HG03520 (cell line): ENCODE data around the gene DNAAF8.

Experiments used
- ATAC-seq: cut with Tn5 transposase; IDR thresholded peaks from one replicate; pipeline ENCODE4 v1.9.1; 2021; ENCODE audit warnings: mild to moderate bottlenecking, moderate library complexity; ENCODE audit not compliant: unreplicated experiment

Gene DNAAF8

DNA sequence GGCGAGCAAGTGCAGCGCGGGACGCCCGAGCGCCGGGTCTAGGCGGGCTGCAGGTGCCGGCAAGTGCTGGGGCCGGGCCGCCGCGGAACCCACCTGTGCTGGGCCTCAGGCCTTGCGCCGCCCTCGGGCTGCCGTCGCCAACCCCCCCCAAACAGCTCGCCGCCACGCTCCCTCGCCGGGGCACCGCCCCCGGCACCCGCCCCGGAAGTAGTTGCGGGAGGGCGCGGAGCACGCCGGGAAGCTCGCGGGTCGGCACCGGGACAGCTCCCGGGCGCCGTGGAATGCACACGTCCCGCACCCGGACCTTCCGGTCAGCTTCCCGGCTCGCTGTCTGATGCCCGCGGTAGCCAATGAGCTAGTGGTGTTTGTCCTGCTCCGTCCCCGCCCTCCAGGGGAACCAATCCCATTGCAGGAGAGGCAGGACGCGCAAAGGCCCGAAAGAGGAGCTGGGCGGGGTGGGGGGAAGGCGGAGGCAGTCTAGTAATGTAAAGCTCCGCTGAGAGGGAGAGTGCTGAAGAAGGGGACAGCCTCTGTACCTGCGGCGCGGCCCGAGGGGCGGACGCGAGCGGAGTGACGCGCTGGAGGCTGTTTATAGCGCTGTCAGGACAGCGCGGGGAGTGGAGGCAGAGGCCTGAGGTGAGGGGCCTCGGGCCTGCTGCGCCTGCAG, at the start of gene DNAAF8, which contains the start of gene ANKS3:
Gene DNAAF8, plus strand, starts transcription at position 475 of the 667 bp plus-strand sequence. CDS start 1,978 bp downstream, outside the sequence.
Gene ANKS3, minus strand, starts transcription at position 209 of the 667 bp plus-strand sequence. CDS start 4,122 bp downstream, outside the sequence.
- peak; percentile 61 for ATAC-seq

DNA sequence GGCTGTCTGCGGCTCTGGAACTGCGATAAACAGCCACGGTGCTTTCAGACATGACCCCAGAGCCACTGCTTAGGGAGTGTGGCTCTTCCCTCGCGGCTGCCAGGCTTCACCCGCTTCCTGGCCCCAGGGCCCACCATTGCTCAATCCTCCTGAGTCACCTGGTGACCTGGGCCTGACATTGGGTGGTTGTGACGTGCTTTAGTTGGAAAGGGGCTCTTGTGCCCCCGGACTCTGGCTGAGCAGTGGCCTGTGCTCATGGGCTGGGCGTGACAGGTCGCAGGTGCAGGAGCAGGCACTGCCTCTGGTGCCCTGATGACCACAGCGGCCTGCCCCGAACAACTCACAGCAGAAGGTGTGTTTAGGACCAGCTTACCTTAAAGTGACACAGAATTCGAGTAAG, 49.6 kb upstream of the DNAAF8 start:
- no peak for ATAC-seq

DNA sequence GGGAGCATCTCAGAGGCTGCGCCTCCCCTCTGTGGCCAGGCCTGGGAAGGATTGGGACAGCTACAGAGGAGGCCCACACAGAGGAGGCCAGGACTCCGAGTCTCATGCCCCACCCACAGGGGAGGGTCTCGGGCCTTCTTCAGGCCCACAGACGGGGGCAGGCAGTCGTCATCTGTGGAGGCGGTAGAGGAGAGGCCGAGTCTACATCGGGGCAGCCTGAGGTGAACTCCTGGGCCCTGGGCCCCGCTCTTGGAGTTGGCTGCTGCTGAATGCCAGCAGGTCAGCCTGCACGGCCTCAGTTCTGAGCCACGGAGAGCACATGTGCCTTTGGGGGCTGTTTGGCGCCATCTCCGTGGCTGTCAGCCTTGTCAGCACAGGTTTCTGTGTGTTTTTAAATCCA, 49.0 kb upstream of the DNAAF8 start:
- ATAC-seq: no peak

DNA sequence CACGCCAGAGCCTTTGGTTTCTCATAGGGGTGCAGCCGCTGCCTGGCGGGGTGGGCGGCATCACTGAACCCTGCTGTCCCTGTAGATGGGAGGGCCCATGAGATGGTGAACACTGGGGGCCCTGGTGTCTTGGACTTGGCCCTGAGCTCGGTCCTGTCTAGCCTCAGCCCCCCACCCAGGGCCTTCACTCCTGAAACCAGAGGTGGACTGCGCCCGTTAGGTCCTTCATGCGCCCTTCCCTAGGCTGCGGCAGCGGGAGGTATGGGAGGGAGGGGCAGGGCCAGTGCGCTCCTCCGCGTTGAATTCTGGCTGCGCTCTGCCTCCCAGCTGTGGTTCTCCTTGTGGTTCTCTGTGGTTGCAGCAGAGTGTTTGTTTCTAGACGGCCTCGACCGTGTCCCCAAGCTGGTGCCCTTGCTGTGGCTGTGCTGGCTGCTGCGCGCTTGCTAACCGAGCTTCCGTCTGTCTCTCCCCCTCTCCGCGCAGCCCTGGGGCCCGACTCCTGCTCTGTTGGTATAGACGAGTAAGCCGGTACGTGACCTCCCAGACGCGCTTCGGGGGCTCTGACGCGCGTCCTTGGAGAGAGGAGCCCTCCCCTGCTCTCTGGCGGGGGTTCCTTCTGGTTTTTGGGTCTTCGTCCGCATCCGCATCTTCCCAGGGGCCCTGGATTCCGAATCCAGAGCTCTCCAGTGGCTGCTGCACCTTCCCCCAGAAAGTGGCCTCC, 48.4 kb upstream of the DNAAF8 start:
- no peak for ATAC-seq

DNA sequence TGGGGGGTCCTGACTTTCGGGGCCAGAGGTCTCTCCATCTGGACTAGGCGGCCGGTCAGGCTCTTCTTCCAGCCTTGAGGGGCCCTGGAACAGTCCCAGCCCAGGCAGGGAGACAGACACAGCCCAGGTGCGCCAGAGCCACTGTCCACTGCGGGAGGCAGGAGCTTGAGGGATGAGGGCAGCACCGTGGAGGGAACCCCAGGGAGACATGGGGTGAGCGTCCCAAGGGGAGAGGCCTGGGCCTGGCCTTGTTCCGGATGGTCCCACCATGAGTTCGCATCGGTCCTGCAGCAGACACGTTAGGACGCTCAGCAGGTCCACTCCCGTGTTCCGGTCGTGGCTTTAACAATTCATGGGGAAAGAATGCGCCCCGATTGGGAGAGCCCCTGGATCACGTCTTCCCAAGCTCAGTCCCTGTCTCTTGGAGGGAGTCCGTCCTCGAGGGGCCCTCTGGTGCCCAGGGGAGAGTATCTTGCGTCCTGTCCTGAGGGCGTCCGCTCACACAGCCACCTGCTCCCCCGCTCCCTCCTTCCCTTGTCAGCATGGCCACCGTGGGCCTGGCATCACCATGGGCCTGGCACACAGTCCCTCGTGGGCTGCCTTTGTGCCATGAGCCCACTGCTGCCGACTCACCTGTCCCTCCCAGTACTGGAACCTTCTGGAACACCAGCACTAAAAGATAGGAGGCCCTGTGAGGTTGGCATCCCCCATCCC, 47.7 kb upstream of the DNAAF8 start:
- ATAC-seq: no peak

DNA sequence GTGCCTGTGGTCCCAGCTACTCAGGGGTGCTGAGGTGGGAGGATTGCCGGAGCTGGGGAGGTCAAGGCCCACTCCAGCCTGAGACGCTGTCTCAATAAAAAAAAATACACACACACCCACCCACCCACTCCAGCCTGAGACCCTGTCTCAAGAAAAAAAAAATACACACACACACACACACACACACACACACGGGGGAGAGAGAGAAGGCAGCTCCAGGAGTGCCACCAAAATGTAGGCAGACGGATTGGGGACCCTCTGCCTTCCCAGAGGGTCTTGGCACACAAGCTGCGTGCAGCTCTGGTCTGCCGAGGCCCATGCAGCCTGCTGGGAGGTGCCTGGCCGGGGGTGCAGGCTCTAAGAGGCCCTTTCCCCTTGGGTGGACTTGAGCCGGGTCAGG, 46.9 kb upstream of the DNAAF8 start:
- no peak for ATAC-seq

DNA sequence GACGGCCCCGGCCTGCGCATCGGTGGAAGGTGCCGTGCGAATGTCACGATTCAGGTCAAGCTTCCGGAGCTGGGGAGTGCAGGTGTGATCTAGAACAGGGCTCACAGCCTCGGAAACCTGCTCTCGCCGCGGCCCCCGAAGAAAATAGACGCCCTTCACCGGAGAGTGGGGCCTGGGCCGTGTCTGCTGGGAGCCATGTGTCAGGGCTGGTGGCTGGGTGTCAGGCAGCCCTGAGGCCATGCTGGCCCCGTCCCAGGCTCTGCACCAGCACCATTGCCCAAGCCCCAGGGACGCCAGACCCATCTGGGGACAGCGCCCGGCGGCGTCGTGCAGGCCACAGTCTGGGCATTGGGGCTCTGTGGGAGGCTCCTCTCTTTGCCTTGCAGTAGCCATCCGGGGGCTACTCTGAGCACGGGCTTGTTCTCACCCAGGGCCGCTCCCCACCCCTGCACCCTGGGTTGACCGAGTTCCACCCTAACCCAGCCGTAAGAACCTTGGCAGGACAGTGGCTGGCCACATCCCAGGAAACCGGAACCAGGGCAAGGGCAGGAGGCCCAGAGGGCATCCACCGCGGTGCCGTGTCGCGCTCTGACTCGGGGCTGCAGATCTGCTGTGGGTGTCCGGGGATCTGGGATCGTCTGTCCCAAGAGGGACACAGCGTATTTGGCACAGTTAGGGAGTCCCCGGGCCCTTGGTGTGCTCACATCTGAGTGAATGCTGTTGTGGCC, 46.2 kb upstream of the DNAAF8 start:
- ATAC-seq: no peak

DNA sequence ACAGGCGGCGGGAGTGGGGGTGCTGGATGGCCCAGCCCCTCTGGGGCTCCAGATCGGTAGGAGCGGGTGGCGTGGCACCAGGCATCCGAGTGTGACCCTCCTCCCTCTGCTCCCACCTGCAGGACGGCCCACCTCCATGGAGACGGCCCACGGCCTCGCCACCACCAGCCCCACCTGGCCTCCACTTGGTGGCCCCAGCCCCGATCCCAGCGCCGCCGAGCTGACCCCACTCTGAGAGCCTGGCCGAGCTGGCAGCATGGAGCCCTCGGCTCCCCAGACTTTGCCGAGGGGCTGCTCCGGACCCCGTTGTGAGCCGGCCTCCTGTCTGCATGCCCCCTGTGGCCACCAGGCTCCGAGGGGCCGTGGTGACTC, 45.7 kb upstream of the DNAAF8 start:
- ATAC-seq: no peak

DNA sequence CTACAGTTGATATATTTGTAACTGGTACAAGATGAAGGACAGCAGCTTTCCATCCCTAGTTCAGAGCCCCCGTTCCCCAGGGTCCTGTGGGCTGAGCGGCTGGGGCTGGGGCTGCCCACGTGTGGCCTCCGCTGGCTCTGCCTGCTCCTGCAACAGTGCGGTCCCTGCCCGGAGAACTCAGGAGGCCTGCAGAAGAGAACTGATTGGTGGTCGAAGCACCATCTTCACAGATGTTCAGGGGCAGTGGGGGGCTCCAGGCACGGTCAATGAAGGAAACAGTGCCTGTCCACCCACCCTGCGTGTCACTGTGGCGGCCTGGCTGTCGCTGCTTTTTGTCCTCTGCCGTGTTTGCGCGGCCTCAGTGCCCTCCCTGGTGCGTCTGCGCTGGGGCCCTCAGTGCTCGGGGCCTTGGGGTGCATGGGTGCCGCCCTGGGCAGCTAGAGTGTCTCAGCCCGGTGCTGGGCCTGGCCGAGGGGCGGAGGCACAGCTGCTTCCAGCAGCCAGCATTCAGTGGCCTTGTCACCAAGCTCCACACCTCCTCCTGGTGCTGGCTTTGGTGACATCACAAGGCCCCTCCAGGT, 45.2 kb upstream of the DNAAF8 start:
- ATAC-seq: no peak

DNA sequence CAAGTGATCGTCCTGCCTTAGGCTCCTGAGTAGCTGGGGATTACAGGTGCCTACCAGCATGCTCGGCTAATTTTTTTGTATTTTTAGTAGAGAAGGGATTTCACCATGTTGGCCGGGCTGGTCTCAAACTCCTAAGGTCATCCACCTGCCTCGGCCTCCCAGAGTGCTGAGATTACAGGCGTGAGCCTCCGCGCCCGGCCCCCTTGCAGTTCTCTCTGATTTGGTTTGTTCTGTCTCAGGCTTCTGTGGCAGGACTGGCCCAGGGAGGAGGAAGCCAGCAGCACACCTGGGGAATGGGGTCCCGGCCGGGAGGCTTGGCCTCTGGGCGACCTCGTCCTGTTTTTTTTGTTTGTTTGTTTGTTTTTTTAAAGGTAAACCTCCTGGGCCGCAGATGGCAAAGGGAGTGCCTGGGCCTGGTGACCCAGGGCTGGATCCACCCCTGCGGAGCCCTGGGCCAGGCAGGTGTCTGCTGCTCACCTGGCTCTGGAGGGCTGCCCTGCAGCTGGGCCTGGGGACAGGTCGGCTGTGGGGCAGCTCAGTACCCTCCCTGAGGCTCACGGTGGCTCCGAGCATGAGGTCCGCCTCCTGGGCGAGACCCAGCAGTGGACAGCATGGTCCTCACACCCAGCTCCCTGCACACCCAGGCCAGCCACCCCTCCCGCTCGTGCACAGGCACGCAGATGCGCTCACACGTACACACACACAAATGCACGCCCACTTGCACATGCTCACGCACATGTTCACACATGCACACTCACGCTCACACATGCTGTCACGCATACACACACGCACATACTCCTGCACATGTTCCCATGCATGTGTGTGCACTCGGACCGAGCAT, 44.3 kb upstream of the DNAAF8 start:
- ATAC-seq: no peak

DNA sequence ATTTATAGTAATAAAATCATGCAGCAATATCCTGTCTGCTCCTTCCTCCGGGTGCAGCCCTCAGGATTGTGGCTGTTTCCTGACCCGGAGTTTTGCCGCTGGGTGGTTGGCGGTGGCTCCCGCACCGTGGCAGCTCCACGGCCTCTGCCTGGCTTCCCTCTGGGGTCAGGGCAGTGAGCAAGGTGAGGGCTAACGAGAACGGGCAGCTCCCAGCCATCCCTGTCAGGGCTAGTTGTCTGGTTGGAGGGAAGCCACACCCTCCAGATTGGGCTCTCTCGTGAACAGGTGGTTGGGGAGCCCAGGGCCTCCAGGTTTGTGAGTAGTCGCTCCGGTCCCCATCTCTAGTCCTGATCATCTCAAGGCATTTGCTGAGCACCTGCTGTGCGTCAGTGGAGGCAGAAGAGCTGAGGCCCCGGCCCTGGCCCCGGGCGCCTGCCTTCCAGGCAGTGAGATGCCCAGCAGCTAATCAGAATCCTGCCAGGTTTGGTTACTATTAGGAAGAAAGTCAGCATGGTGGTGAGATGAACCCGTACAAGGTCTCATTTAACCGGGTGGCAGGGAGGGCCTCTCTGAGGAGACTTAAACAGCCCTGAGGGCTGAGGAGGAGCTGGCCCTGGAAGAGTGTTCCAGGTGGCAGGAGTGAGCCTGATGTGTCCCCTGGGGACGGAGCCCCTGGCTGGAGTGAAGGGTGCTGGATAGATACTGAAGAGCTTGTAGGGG, 43.2 kb upstream of the DNAAF8 start:
- ATAC-seq: no peak

DNA sequence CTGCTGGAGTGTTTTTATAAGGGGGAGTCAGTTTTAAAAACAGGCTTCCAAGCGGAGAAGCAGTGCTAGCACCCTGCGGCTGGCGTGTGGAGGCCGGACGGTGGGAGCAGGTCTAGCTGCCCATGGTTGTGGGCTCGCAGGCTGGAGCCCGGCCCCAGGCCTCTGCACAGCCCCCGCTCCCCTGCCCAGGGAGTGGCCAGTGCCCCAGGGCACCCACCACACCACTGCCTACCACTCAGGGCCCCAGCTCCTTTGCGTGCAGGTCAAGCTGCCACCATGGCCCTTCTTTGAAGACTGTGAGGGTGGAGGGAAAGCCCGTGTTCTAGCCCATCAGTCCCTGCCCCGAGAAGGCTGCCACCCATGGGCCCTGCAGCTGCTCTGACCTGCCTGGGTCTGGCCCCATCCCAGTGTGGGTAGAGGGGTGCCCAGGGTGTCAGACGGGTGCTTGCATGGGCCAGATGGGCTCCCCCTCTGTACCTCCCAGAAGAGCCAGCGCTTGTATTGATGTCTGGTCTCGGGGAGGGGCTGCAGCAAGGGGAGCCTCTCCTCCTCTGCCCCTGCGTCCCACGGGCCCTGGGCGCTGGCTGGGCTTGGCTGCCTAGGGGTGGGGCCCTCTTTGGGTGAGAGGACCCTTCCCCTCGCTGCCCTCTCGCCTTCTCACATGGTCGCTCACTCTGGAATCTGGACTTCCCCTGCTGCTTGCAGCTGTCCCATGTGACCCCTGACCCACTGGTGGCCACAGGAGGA, 42.5 kb upstream of the DNAAF8 start:
- no peak for ATAC-seq

DNA sequence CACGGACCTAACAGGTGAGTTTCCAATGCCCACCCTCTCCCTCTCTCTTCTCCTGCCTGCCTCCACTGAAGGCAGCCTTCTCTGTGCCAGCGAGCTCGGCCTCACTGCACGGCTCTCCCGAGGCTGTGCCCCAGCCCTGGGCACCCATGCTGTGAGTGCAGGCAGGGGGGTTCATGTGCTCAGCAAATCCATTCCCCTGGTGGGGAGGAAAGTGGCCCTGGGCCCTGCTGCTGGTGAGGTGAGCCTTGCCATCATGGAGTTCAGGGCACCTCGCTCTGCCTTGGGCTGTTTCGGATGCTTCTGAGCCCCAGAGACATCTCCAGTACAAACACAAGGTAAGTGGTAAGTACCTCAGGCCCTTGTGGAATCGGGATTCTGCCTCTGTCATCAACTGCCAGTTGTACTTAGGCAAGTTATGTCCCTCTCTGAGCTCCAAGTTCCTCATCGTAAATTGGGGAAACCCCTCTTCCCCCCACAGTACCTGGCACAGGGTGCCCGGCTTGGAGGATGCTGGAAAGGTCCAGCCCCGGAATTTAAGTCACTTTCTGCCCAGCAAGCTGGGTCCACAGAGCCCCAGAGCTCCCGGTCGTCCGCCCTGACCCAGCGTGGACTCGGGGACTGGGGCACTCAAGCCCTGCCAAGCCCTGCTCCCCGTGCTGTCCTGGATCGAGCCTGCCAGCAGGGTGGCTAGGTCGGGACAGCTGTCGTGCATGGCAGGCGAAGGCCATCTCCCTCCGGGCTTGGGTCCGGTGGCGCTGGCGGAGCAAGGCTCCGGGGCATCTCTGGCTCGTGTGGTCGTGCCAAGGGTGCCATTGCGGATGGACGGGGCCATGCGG, 41.7 kb upstream of the DNAAF8 start:
- peak; percentile 4 for ATAC-seq

DNA sequence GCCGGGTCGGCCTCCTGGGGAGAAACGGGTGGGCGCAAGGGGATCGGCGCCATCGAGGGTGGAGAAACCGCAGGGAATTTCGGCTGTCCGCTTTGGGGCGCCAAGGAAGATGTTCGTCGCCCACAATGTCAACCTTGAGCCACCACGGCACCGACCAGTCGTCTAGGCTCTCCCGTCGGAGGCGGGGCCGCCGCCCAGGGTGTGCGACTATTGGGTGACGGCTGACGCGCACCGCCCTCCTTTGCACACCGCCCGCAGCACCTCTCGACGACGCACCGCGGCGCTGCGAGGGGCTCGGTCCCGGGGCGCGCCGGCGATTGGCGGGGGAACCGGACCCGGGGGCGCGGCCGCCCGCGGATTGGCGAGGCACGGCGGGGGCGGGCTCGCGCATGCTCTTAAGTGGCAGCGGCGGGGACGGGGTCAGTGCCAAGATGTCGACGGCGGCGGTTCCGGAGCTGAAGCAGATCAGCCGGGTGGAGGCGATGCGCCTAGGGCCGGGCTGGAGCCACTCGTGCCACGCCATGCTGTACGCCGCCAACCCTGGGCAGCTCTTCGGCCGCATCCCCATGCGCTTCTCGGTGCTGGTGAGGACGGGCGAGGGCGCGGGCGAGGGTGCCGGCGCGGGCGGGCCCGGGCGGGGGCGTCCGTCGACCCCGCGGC, 40.9 kb upstream of the DNAAF8 start, which contains the start of gene NUDT16L1:
Gene NUDT16L1, plus strand, starts transcription at position 267 of the 660 bp plus-strand sequence. Its CDS starts 165 bp downstream, at position 432.
- peak; percentile 91 for ATAC-seq

DNA sequence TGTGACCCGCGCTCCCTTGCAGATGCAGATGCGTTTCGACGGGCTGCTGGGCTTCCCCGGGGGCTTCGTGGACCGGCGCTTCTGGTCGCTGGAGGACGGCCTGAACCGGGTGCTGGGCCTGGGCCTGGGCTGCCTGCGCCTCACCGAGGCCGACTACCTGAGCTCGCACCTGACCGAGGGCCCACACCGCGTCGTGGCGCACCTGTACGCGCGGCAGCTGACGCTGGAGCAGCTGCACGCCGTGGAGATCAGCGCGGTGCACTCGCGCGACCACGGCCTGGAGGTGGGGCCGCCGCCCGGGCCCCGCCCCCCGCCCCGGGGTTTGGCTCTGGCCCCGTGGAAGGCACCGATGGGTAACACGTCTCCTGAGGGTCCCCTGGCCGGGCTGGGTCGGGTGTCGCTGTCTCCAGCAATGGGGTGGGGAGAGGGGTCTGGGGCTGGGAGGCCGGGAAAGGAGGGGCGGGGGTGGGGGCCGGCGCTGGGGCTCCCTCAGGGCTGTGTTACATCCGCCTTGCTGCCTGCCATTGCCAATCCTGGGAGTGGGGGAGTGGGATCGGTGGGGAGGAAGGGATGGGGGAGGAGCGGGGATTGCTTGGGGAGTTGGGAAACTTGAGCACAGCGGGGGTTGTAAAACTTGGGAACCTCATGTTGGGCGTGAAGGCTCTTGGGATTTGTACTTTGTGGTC, 40.2 kb upstream of the DNAAF8 start:
- no peak for ATAC-seq

DNA sequence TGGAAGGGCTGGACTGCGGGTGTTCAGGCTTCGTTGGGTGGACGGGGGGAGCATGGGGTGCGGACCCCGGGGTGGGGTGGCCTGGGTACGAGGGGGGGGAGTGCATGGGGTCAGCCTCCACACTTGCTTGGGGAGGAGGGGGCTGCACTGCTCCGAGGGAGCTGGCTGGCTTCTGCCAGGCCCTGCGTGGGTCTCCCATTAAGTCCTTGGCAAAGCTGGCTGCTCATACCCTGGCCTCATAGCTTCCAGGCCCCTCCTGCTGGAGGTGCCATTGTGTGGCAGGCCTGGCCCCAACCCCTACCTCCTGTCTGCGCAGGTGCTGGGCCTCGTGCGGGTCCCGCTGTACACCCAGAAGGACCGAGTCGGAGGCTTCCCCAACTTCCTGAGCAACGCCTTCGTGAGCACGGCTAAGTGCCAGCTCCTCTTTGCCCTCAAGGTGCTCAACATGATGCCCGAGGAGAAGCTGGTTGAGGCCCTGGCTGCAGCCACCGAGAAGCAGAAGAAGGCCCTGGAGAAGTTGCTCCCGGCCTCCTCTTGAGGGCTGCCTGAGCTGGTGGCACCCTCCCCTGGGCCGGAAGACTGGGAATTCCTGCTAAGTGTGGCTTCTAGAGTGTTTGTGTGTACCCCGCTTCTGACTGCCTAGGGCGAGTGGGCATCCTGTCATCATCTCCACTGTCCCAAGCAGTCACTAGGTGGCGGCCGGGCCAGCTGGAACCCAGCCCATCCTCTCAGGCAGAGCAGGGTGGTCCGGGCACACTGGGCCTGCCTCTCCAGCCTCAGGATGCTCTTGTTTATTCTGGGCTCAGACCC, 39.5 kb upstream of the DNAAF8 start:
- ATAC-seq: no peak
